ENCODE data around the gene STIMATE. TPM values are rescaled to one million over a fixed set of nuclear protein-coding genes. Genes with fewer than 3 reads are reported as not detected.

The STIMATE gene
- total RNA-seq, 1 experiment from 2014 or later, result 15.7 TPM

- H3K9me3 ChIP-seq (ENCODE audit: control insufficient read depth, insufficient read depth, low read depth, low read length), result no peaks in the 10 kb centered on the region
- H3K4me3 ChIP-seq (ENCODE audit: low read depth in 2 of 2, low read length in 2 of 2), result no peak overlapping the region
- BruUV-seq (replicated peaks), result no TSS peak
- H3K27ac ChIP-seq (ENCODE audit: low read length), result no peak overlapping the region
- TF ChIP-seq SIN3A (IDR thresholded peaks at IDR 0.05; ENCODE audit: borderline replicate concordance, insufficient read depth, low read depth, low read length), result no peak
- no peak for ATAC-seq
- no peaks in the 10 kb centered on the region for H3K4me1 ChIP-seq (ENCODE audit: control insufficient read depth, insufficient read depth, low read length)
- in situ Hi-C loops (cut with HindIII; ENCODE audit: low pct_unique_long_range_greater_than_20kb, low sequenced_read_pairs), result no loop called here
- ChIA-PET CTCF (no interaction called here), POLR2A (no interaction called here)
- no peak for DNase-seq (ENCODE audit: low read depth, low spot score)
- intact Hi-C loops (cut with micrococcal nuclease; ENCODE audit: unreplicated experiment), result no loop called here
- H3K27me3 ChIP-seq (ENCODE audit: control insufficient read depth, insufficient read depth, low read length), result no peaks in the 10 kb centered on the region
- no peaks in the 10 kb centered on the region for H3K36me3 ChIP-seq (ENCODE audit: control insufficient read depth, insufficient read depth, low read length)
These were observed 37.5 kb downstream of the STIMATE start for GRCh38 chr3:52859686-52860423.

- H3K4me3 ChIP-seq (ENCODE audit: low read depth in 2 of 2, low read length in 2 of 2), result no peak overlapping the region
- no peaks in the 10 kb centered on the region for H3K27me3 ChIP-seq (ENCODE audit: control insufficient read depth, insufficient read depth, low read length)
- ChIA-PET CTCF (no interaction called here), POLR2A (no interaction called here)
- TF ChIP-seq CTCF (IDR thresholded peaks at IDR 0.05) (no peak), REST (IDR thresholded peaks at IDR 0.05; ENCODE audit: insufficient read depth in 1 of 2, low read depth in 2 of 2, low read length in 1 of 2) (no peak), TCF7L2 (IDR thresholded peaks at IDR 0.05; ENCODE audit: low read depth, low read length) (no peak), SIN3A (IDR thresholded peaks at IDR 0.05; ENCODE audit: borderline replicate concordance, insufficient read depth, low read depth, low read length) (no peak), POLR2AphosphoS5 (IDR thresholded peaks at IDR 0.05; ENCODE audit: low read depth, low read length) (no peak)
- H3K36me3 ChIP-seq (ENCODE audit: control insufficient read depth, insufficient read depth, low read length), result no peaks in the 10 kb centered on the region
- in situ Hi-C loops (cut with HindIII; ENCODE audit: low pct_unique_long_range_greater_than_20kb, low sequenced_read_pairs) (no loop called here), intact Hi-C loops (cut with micrococcal nuclease; ENCODE audit: unreplicated experiment) (no loop called here)
- no peaks in the 10 kb centered on the region for H3K4me1 ChIP-seq (ENCODE audit: control insufficient read depth, insufficient read depth, low read length)
- ATAC-seq, result no peak
- no peak for DNase-seq (ENCODE audit: low read depth, low spot score)
- no TSS peak for BruUV-seq (replicated peaks)
- no peak overlapping the region for H3K27ac ChIP-seq (ENCODE audit: low read length)
- no peaks in the 10 kb centered on the region for H3K9me3 ChIP-seq (ENCODE audit: control insufficient read depth, insufficient read depth, low read depth, low read length)
These were observed 39.5 kb downstream of the STIMATE start for GRCh38 chr3:52857864-52858263.

GRCh38 chr3:52857133-52857532 lies 40.2 kb downstream of the STIMATE start:
- Histone ChIP-seq H3K27ac (ENCODE audit: low read length) (no peak overlapping the region), H3K36me3 (ENCODE audit: control insufficient read depth, insufficient read depth, low read length) (no peaks in the 10 kb centered on the region), H3K4me3 (ENCODE audit: low read depth in 2 of 2, low read length in 2 of 2) (no peak overlapping the region), H3K9me3 (ENCODE audit: control insufficient read depth, insufficient read depth, low read depth, low read length) (no peaks in the 10 kb centered on the region), H3K4me1 (ENCODE audit: control insufficient read depth, insufficient read depth, low read length) (no peaks in the 10 kb centered on the region), H3K27me3 (ENCODE audit: control insufficient read depth, insufficient read depth, low read length) (no peaks in the 10 kb centered on the region)
- ChIA-PET POLR2A (no interaction called here), CTCF (no interaction called here)
- ATAC-seq (no peak), DNase-seq (ENCODE audit: low read depth, low spot score) (no peak)
- intact Hi-C loops (cut with micrococcal nuclease; ENCODE audit: unreplicated experiment) (no loop called here), in situ Hi-C loops (cut with HindIII; ENCODE audit: low pct_unique_long_range_greater_than_20kb, low sequenced_read_pairs) (no loop called here)
- TF ChIP-seq POLR2AphosphoS5 (IDR thresholded peaks at IDR 0.05; ENCODE audit: low read depth, low read length) (no peak), CTCF (IDR thresholded peaks at IDR 0.05) (no peak), SIN3A (IDR thresholded peaks at IDR 0.05; ENCODE audit: borderline replicate concordance, insufficient read depth, low read depth, low read length) (no peak), TCF7L2 (IDR thresholded peaks at IDR 0.05; ENCODE audit: low read depth, low read length) (no peak), REST (IDR thresholded peaks at IDR 0.05; ENCODE audit: insufficient read depth in 1 of 2, low read depth in 2 of 2, low read length in 1 of 2) (no peak)
- BruUV-seq (replicated peaks), result no TSS peak

Data from Panc1 (cell line).